SJCRH30 (cell line): ENCODE results near the gene PTPRG. TPM values are rescaled to one million over a fixed set of nuclear protein-coding genes. Genes with fewer than 3 reads are reported as not detected.

Experiments used
- DNase-seq, 2 experiments: peaks; one replicate each; pipeline ENCODE4 v3.0.0-alpha.2; 2015 to 2020
- H3K27ac ChIP-seq: fragments of 250-450 bp; sonication (Bioruptor Pico); 2 replicates; pipeline ENCODE4 v1.5.1; 2020; ENCODE audit warnings: mild to moderate bottlenecking, moderate library complexity
- H3K27me3 ChIP-seq: fragments of 250-450 bp; sonication (Bioruptor Pico); 2 replicates; pipeline ENCODE4 v1.5.1; 2020; ENCODE audit warnings: mild to moderate bottlenecking, moderate library complexity
- H3K36me3 ChIP-seq: fragments of 250-450 bp; sonication (Bioruptor Pico); 2 replicates; pipeline ENCODE4 v1.5.1; 2020; ENCODE audit warnings: mild to moderate bottlenecking, moderate library complexity
- H3K4me1 ChIP-seq: fragments of 250-450 bp; sonication (Bioruptor Pico); 2 replicates; pipeline ENCODE4 v1.5.1; 2020; ENCODE audit warnings: mild to moderate bottlenecking, moderate library complexity
- H3K4me3 ChIP-seq: fragments of 250-450 bp; sonication (Bioruptor Pico); 2 replicates; pipeline ENCODE4 v1.5.1; 2020; ENCODE audit warnings: mild to moderate bottlenecking, moderate library complexity
- H3K9me3 ChIP-seq: fragments of 250-450 bp; sonication (Bioruptor Pico); replicated peaks from 2 replicates; pipeline ENCODE4 v1.5.1; 2020; ENCODE audit warnings: mild to moderate bottlenecking, moderate library complexity
- total RNA-seq: library from RNA; depleted of rRNA; stranded (reverse); fragments of >200 nt; shearing (Covaris generic); gene quantifications from 2 replicates; pipeline ENCODE4 v1.2.3, GENCODE V29; 2014

PTPRG gene
- total RNA-seq, 1 experiment from 2014 or later: 25.2 TPM

- H3K36me3 ChIP-seq: no peaks in the 10 kb centered on the region
- H3K4me3 ChIP-seq: no peak overlapping the region
- H3K4me1 ChIP-seq: no peaks in the 10 kb centered on the region
- DNase-seq: no peak
- H3K27ac ChIP-seq: no peak overlapping the region
- no peaks in the 10 kb centered on the region for H3K27me3 ChIP-seq
- H3K9me3 ChIP-seq: no peaks in the 10 kb centered on the region
Observed at GRCh38 chr3:61783993-61784718, 222.8 kb downstream of the PTPRG start.

- H3K36me3 ChIP-seq: no peaks in the 10 kb centered on the region
- H3K4me3 ChIP-seq: no peak overlapping the region
- H3K4me1 ChIP-seq: no peaks in the 10 kb centered on the region
- no peaks in the 10 kb centered on the region for H3K27me3 ChIP-seq
- H3K27ac ChIP-seq: no peak overlapping the region
- no peaks in the 10 kb centered on the region for H3K9me3 ChIP-seq
- DNase-seq: no peak
Observed at GRCh38 chr3:61788623-61789507, 227.5 kb downstream of the PTPRG start.

- Histone ChIP-seq H3K4me1 (no peaks in the 10 kb centered on the region), H3K27ac (no peak overlapping the region), H3K4me3 (no peak overlapping the region), H3K36me3 (no peaks in the 10 kb centered on the region), H3K9me3 (no peaks in the 10 kb centered on the region), H3K27me3 (no peaks in the 10 kb centered on the region)
- DNase-seq: no peak
Observed at GRCh38 chr3:61789861-61790260, 228.5 kb downstream of the PTPRG start.

- no peaks in the 10 kb centered on the region for H3K36me3 ChIP-seq
- no peaks in the 10 kb centered on the region for H3K9me3 ChIP-seq
- no peaks in the 10 kb centered on the region for H3K27me3 ChIP-seq
- H3K4me1 ChIP-seq: no peaks in the 10 kb centered on the region
- DNase-seq: no peak
- no peak overlapping the region for H3K4me3 ChIP-seq
- no peak overlapping the region for H3K27ac ChIP-seq
Observed at GRCh38 chr3:61790411-61790810, 229.0 kb downstream of the PTPRG start.

GRCh38 chr3:61793056-61793455, 231.7 kb downstream of the PTPRG start:
- Histone ChIP-seq H3K27ac (no peak overlapping the region), H3K9me3 (no peaks in the 10 kb centered on the region), H3K27me3 (no peaks in the 10 kb centered on the region), H3K4me3 (no peak overlapping the region), H3K36me3 (no peaks in the 10 kb centered on the region), H3K4me1 (no peaks in the 10 kb centered on the region)
- DNase-seq: no peak

- no peaks in the 10 kb centered on the region for H3K36me3 ChIP-seq
- H3K27me3 ChIP-seq: no peaks in the 10 kb centered on the region
- no peak overlapping the region for H3K4me3 ChIP-seq
- no peaks in the 10 kb centered on the region for H3K9me3 ChIP-seq
- H3K27ac ChIP-seq: no peak overlapping the region
- no peak for DNase-seq
- no peaks in the 10 kb centered on the region for H3K4me1 ChIP-seq
Observed at GRCh38 chr3:61793521-61793920, 232.2 kb downstream of the PTPRG start.

- H3K36me3 ChIP-seq: no peaks in the 10 kb centered on the region
- H3K27me3 ChIP-seq: no peaks in the 10 kb centered on the region
- DNase-seq: no peak
- H3K4me3 ChIP-seq: no peak overlapping the region
- H3K27ac ChIP-seq: no peak overlapping the region
- H3K9me3 ChIP-seq: no peaks in the 10 kb centered on the region
- H3K4me1 ChIP-seq: no peaks in the 10 kb centered on the region
Observed at GRCh38 chr3:61794341-61794740, 233.0 kb downstream of the PTPRG start.

GRCh38 chr3:61794961-61795360, 233.6 kb downstream of the PTPRG start:
- H3K4me3 ChIP-seq: no peak overlapping the region
- no peaks in the 10 kb centered on the region for H3K9me3 ChIP-seq
- no peak overlapping the region for H3K27ac ChIP-seq
- no peak for DNase-seq
- no peaks in the 10 kb centered on the region for H3K4me1 ChIP-seq
- no peaks in the 10 kb centered on the region for H3K27me3 ChIP-seq
- H3K36me3 ChIP-seq: no peaks in the 10 kb centered on the region

GRCh38 chr3:61796088-61796680, 234.8 kb downstream of the PTPRG start:
- H3K4me1 ChIP-seq: no peaks in the 10 kb centered on the region
- H3K9me3 ChIP-seq: no peaks in the 10 kb centered on the region
- H3K4me3 ChIP-seq: no peak overlapping the region
- no peak overlapping the region for H3K27ac ChIP-seq
- DNase-seq: no peak
- no peaks in the 10 kb centered on the region for H3K27me3 ChIP-seq
- no peaks in the 10 kb centered on the region for H3K36me3 ChIP-seq

GRCh38 chr3:61796911-61797310, 235.5 kb downstream of the PTPRG start:
- peak in 1 of 2 experiments; percentile 12 for DNase-seq

GRCh38 chr3:61802772-61803171, 241.4 kb downstream of the PTPRG start:
- H3K4me3 ChIP-seq: no peak overlapping the region
- no peaks in the 10 kb centered on the region for H3K36me3 ChIP-seq
- no peaks in the 10 kb centered on the region for H3K9me3 ChIP-seq
- peak in 1 of 2 experiments; percentile 40 for DNase-seq
- H3K4me1 ChIP-seq: peaks cover 5% of the 10 kb centered on the region; the same call in 1 of the 2 replicates
- no peaks in the 10 kb centered on the region for H3K27me3 ChIP-seq
- H3K27ac ChIP-seq: no peak overlapping the region

More at GRCh38 chr3:61796911-61797310, 235.5 kb downstream of the PTPRG start:
- no peaks in the 10 kb centered on the region for H3K27me3 ChIP-seq
- H3K36me3 ChIP-seq: no peaks in the 10 kb centered on the region
- H3K27ac ChIP-seq: no peak overlapping the region
- H3K9me3 ChIP-seq: no peaks in the 10 kb centered on the region
- no peaks in the 10 kb centered on the region for H3K4me1 ChIP-seq
- no peak overlapping the region for H3K4me3 ChIP-seq

GRCh38 chr3:61803983-61804382, 242.6 kb downstream of the PTPRG start:
- Histone ChIP-seq H3K36me3 (no peaks in the 10 kb centered on the region), H3K4me3 (no peak overlapping the region)

GRCh38 chr3:61804782-61805181, 243.4 kb downstream of the PTPRG start:
- Histone ChIP-seq H3K27ac (no peak overlapping the region), H3K4me1 (peaks cover 5% of the 10 kb centered on the region; the same call in 1 of the 2 replicates), H3K36me3 (no peaks in the 10 kb centered on the region), H3K4me3 (no peak overlapping the region), H3K27me3 (no peaks in the 10 kb centered on the region), H3K9me3 (no peaks in the 10 kb centered on the region)
- DNase-seq: no peak

More at GRCh38 chr3:61803983-61804382, 242.6 kb downstream of the PTPRG start:
- DNase-seq: no peak
- no peak overlapping the region for H3K27ac ChIP-seq
- no peaks in the 10 kb centered on the region for H3K9me3 ChIP-seq
- peaks cover 5% of the 10 kb centered on the region; the same call in 1 of the 2 replicates for H3K4me1 ChIP-seq
- no peaks in the 10 kb centered on the region for H3K27me3 ChIP-seq

GRCh38 chr3:61805510-61806080, 244.2 kb downstream of the PTPRG start:
- H3K27me3 ChIP-seq: no peaks in the 10 kb centered on the region
- H3K4me1 ChIP-seq: peaks cover 5% of the 10 kb centered on the region; the same call in 1 of the 2 replicates
- no peak overlapping the region for H3K27ac ChIP-seq
- no peaks in the 10 kb centered on the region for H3K9me3 ChIP-seq
- H3K36me3 ChIP-seq: no peaks in the 10 kb centered on the region
- no peak overlapping the region for H3K4me3 ChIP-seq
- no peak for DNase-seq
